ENCODE results near the gene PHEX. TPM values are rescaled to one million over a fixed set of nuclear protein-coding genes. Genes with fewer than 3 reads are reported as not detected.

PHEX gene
- total and polyA plus RNA-seq, 2 experiments from 2014 or later = 0.05 to 0.21 TPM

- TF ChIP-seq ZNF114 (CRISPR knock-in tag; IDR thresholded peaks at IDR 0.05) (no peak), ZNF462 (CRISPR knock-in tag; IDR thresholded peaks at IDR 0.05) (no peak), STAT1 (IDR thresholded peaks at IDR 0.05; ENCODE audit: unreplicated experiment) (no peak)
- no peaks in the 10 kb centered on the region for H3K4me1 ChIP-seq (ENCODE audit: insufficient read depth)
- no peaks in the 10 kb centered on the region for H4K20me1 ChIP-seq (replicated peaks; ENCODE audit: insufficient read depth)
- no peak overlapping the region for H3K4me2 ChIP-seq
- H3K79me2 ChIP-seq (replicated peaks; ENCODE audit: insufficient read depth) = no peaks in the 10 kb centered on the region
- H3K27ac Mint-ChIP-seq = no peak overlapping the region
- no peak overlapping the region for H3K4me3 Mint-ChIP-seq
- H3K4me1 Mint-ChIP-seq = no peaks in the 10 kb centered on the region
- no peaks in the 10 kb centered on the region for H3K9me2 ChIP-seq (ENCODE audit: insufficient read depth)
- no peak for ATAC-seq
- no peak overlapping the region for H3K4me3 ChIP-seq
- no peak overlapping the region for H3K27ac ChIP-seq (ENCODE audit: low read depth)
- H3F3A ChIP-seq (replicated peaks; ENCODE audit: low read depth) = no peaks in the 10 kb centered on the region
- no peak overlapping the region for H2AFZ ChIP-seq
- peaks cover 8% of the 10 kb centered on the region for H3K36me3 Mint-ChIP-seq (ENCODE audit: low read depth)
- DNase-seq (ENCODE audit: low spot score) = no peak
- peaks cover 7% of the 10 kb centered on the region; the same call in 2 of the 3 replicates for H3K9me3 Mint-ChIP-seq
- no peaks in the 10 kb centered on the region for H3K36me3 ChIP-seq (ENCODE audit: insufficient read depth)
- H3K27me3 ChIP-seq (ENCODE audit: insufficient read depth) = no peaks in the 10 kb centered on the region
- peaks cover 2% of the 10 kb centered on the region for H3K27me3 Mint-ChIP-seq (ENCODE audit: insufficient read depth, low read depth, poor library complexity)
Measured at GRCh38 chrX:22012051-22012450, 20.1 kb upstream of the PHEX start.

GRCh38 chrX:22012931-22013330 lies 19.2 kb upstream of the PHEX start:
- no peaks in the 10 kb centered on the region for H3K27me3 ChIP-seq (ENCODE audit: insufficient read depth)
- no peaks in the 10 kb centered on the region for H3F3A ChIP-seq (replicated peaks; ENCODE audit: low read depth)
- H3K27ac Mint-ChIP-seq = no peak overlapping the region
- no peak overlapping the region for H3K4me3 ChIP-seq
- H3K9me3 Mint-ChIP-seq = peaks cover 7% of the 10 kb centered on the region; the same call in 2 of the 3 replicates
- no peak overlapping the region for H3K27ac ChIP-seq (ENCODE audit: low read depth)
- no peak overlapping the region for H3K4me3 Mint-ChIP-seq
- no peak overlapping the region for H2AFZ ChIP-seq
- no peak for DNase-seq (ENCODE audit: low spot score)
- H4K20me1 ChIP-seq (replicated peaks; ENCODE audit: insufficient read depth) = no peaks in the 10 kb centered on the region
- H3K36me3 ChIP-seq (ENCODE audit: insufficient read depth) = no peaks in the 10 kb centered on the region
- H3K27me3 Mint-ChIP-seq (ENCODE audit: insufficient read depth, low read depth, poor library complexity) = peaks cover 2% of the 10 kb centered on the region
- H3K4me1 Mint-ChIP-seq = no peaks in the 10 kb centered on the region
- no peaks in the 10 kb centered on the region for H3K79me2 ChIP-seq (replicated peaks; ENCODE audit: insufficient read depth)
- H3K9me2 ChIP-seq (ENCODE audit: insufficient read depth) = no peaks in the 10 kb centered on the region
- H3K4me1 ChIP-seq (ENCODE audit: insufficient read depth) = no peaks in the 10 kb centered on the region
- H3K36me3 Mint-ChIP-seq (ENCODE audit: low read depth) = peaks cover 3% of the 10 kb centered on the region; the same call in 2 of the 3 replicates
- no peak for ATAC-seq
- H3K4me2 ChIP-seq = no peak overlapping the region
- TF ChIP-seq POLR2AphosphoS5 (IDR thresholded peaks at IDR 0.05; ENCODE audit: low read depth) = no peak
- no peak for TF ChIP-seq ZNF331 (CRISPR knock-in tag; IDR thresholded peaks at IDR 0.05; ENCODE audit: low read depth)
- TF ChIP-seq JUNB (IDR thresholded peaks at IDR 0.05; ENCODE audit: unreplicated experiment) = no peak
- TF ChIP-seq ETS1 (IDR thresholded peaks at IDR 0.05) = no peak
- TF ChIP-seq STAT1 (IDR thresholded peaks at IDR 0.05; ENCODE audit: unreplicated experiment) = no peak
- no peak for TF ChIP-seq EZH2phosphoT487 (IDR thresholded peaks at IDR 0.05; ENCODE audit: unreplicated experiment)
- TF ChIP-seq, protein P1, sequence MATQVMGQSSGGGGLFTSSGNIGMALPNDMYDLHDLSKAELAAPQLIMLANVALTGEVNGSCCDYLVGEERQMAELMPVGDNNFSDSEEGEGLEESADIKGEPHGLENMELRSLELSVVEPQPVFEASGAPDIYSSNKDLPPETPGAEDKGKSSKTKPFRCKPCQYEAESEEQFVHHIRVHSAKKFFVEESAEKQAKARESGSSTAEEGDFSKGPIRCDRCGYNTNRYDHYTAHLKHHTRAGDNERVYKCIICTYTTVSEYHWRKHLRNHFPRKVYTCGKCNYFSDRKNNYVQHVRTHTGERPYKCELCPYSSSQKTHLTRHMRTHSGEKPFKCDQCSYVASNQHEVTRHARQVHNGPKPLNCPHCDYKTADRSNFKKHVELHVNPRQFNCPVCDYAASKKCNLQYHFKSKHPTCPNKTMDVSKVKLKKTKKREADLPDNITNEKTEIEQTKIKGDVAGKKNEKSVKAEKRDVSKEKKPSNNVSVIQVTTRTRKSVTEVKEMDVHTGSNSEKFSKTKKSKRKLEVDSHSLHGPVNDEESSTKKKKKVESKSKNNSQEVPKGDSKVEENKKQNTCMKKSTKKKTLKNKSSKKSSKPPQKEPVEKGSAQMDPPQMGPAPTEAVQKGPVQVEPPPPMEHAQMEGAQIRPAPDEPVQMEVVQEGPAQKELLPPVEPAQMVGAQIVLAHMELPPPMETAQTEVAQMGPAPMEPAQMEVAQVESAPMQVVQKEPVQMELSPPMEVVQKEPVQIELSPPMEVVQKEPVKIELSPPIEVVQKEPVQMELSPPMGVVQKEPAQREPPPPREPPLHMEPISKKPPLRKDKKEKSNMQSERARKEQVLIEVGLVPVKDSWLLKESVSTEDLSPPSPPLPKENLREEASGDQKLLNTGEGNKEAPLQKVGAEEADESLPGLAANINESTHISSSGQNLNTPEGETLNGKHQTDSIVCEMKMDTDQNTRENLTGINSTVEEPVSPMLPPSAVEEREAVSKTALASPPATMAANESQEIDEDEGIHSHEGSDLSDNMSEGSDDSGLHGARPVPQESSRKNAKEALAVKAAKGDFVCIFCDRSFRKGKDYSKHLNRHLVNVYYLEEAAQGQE (IDR thresholded peaks at IDR 0.05; ENCODE audit: unreplicated experiment) = no peak
